Endothelial cell of umbilical vein (primary cell): ENCODE results near the gene ADGRF3. TPM values are rescaled to one million over a fixed set of nuclear protein-coding genes. Genes with fewer than 3 reads are reported as not detected.

Experiments
- BruUV-seq: library from RNA; stranded (reverse); fragments of 400-500 nt; replicated peaks from 2 replicates; lab custom pipeline; 2021; lab: Mats Ljungman, UMichigan
- CTCF ChIA-PET: fragments of 300-600, 350-600 bp; sonication (Branson Sonifier 250); formaldehyde crosslinking; loops from one replicate; lab custom pipeline; 2021; ENCODE audit warnings: antibody characterized with exemption, inconsistent platforms; lab: Charles Lee
- POLR2A ChIA-PET: fragments of 300-600, 350-600 bp; sonication (Branson Sonifier 250); formaldehyde crosslinking; loops from one replicate; lab custom pipeline; 2021; ENCODE audit warnings: antibody characterized with exemption, inconsistent platforms; lab: Charles Lee
- DNase-seq: peaks from one replicate; pipeline ENCODE4 v3.0.0-alpha.2; 2011; ENCODE audit warnings: low read depth, low spot score
- FAIRE-seq: peaks from 2 replicates; lab custom pipeline; 2011; peaks lifted over from hg19 to GRCh38; lab: Jason Lieb, UNC
- H2AFZ ChIP-seq: 2 replicates; pipeline ENCODE4 v1.6.0; 2012; ENCODE audit warnings: low read depth, low read length, control low read depth, inconsistent platforms
- H3K27ac ChIP-seq: 2 replicates; pipeline ENCODE4 v1.5.1; 2011; ENCODE audit warnings: low read depth, mild to moderate bottlenecking, control low read depth, low read length, moderate library complexity; ENCODE audit not compliant: insufficient read depth
- H3K27me3 ChIP-seq, 2 experiments: 2 replicates each; pipeline versions ENCODE4 v1.6.0 to v1.6.1; 2011; ENCODE audit warnings: low read length in 2 of 2, mixed read lengths in 1 of 2; ENCODE audit not compliant: control insufficient read depth in 2 of 2, insufficient read depth in 2 of 2
- H3K36me3 ChIP-seq, 2 experiments: 2 replicates in 1 of 2; 3 replicates in 1 of 2; pipeline ENCODE4 v1.5.1; 2011; ENCODE audit warnings: low read length in 2 of 2, mild to moderate bottlenecking in 1 of 2, moderate library complexity in 1 of 2; ENCODE audit not compliant: control insufficient read depth in 2 of 2, insufficient read depth in 2 of 2; ENCODE audit errors: extremely low read depth in 1 of 2
- H3K4me1 ChIP-seq: 3 replicates; pipeline ENCODE4 v1.5.1; 2011; ENCODE audit warnings: mild to moderate bottlenecking, low read length; ENCODE audit not compliant: control insufficient read depth, insufficient read depth; ENCODE audit errors: extremely low read depth
- H3K4me2 ChIP-seq: 2 replicates; pipeline ENCODE4 v1.6.1; 2011; ENCODE audit warnings: low read length, control low read depth, mixed read lengths; ENCODE audit not compliant: insufficient read depth
- H3K4me3 ChIP-seq, 3 experiments: fragments of 200-600 bp in 1 of 3; sonication (generic), shearing (Covaris generic) in 1 of 3; replicated peaks in 1 of 3; 2 replicates each; pipeline ENCODE4 v1.5.1; 2011 to 2016; ENCODE audit warnings: control low read depth in 3 of 3, low read length in 3 of 3, mild to moderate bottlenecking in 2 of 3, inconsistent platforms in 1 of 3, low read depth in 1 of 3, moderate library complexity in 1 of 3; ENCODE audit not compliant: insufficient read depth in 1 of 3
- H3K79me2 ChIP-seq: 2 replicates; pipeline ENCODE4 v1.6.0; 2012; ENCODE audit warnings: low read length, inconsistent platforms; ENCODE audit not compliant: control insufficient read depth, insufficient read depth
- H3K9ac ChIP-seq: replicated peaks from 2 replicates; pipeline ENCODE3; 2011; ENCODE audit warnings: low read length, control low read depth; ENCODE audit not compliant: insufficient read depth; ENCODE audit errors: extremely low read depth
- H3K9me1 ChIP-seq: replicated peaks from 3 replicates; pipeline ENCODE4 v1.6.0; 2011; ENCODE audit warnings: mild to moderate bottlenecking, low read length; ENCODE audit not compliant: control insufficient read depth, insufficient read depth; ENCODE audit errors: extremely low read depth
- H3K9me3 ChIP-seq: replicated peaks from 2 replicates; pipeline ENCODE4 v1.5.1; 2012; ENCODE audit warnings: low read length, inconsistent platforms; ENCODE audit not compliant: control insufficient read depth, insufficient read depth
- H4K20me1 ChIP-seq: replicated peaks from 2 replicates; pipeline ENCODE3; 2011; ENCODE audit warnings: mild to moderate bottlenecking, low read length; ENCODE audit not compliant: control insufficient read depth, insufficient read depth; ENCODE audit errors: extremely low read depth
- EZH2 ChIP-seq: IDR thresholded peaks from 2 replicates; pipeline ENCODE4 v1.6.1; 2012; ENCODE audit warnings: borderline replicate concordance, low read depth, mild to moderate bottlenecking, moderate library complexity, low read length, inconsistent platforms; ENCODE audit not compliant: severe bottlenecking
- FOS ChIP-seq: IDR thresholded peaks from 2 replicates; pipeline ENCODE4 v1.6.1; 2011; ENCODE audit warnings: mild to moderate bottlenecking, low read length, moderate library complexity, borderline replicate concordance; ENCODE audit not compliant: insufficient read depth
- GATA2 ChIP-seq: IDR thresholded peaks from 2 replicates; pipeline ENCODE4 v1.7.0; 2011; ENCODE audit warnings: low read depth, mild to moderate bottlenecking, moderate library complexity, mixed read lengths, low read length; ENCODE audit not compliant: insufficient read length, insufficient read depth
- JUN ChIP-seq: IDR thresholded peaks from 2 replicates; pipeline ENCODE4 v1.6.1; 2011; ENCODE audit warnings: borderline replicate concordance, low read depth; ENCODE audit not compliant: insufficient read length, insufficient read depth
- MYC ChIP-seq: IDR thresholded peaks from one replicate; pipeline ENCODE4 v1.6.1; 2011; ENCODE audit warnings: mild to moderate bottlenecking, low read depth, low read length
- POLR2A ChIP-seq: IDR thresholded peaks from 2 replicates; pipeline ENCODE4 v1.6.1; 2012; ENCODE audit warnings: low read depth, mild to moderate bottlenecking, control low read depth, low read length
- POLR2AphosphoS5 ChIP-seq: IDR thresholded peaks from 2 replicates; pipeline ENCODE4 v1.6.1; 2012; ENCODE audit warnings: low read depth, mild to moderate bottlenecking, control low read depth, low read length, moderate library complexity; ENCODE audit not compliant: insufficient read depth
- dilution Hi-C: fragments of 300-500 bp; cut with MboI; formaldehyde crosslinking; loops from one replicate; pipeline ENCODE4 v1.15.0; 2019; ENCODE audit warnings: low sequenced_read_pairs; ENCODE audit not compliant: extremely low pct_ligation_motif_present
- intact Hi-C: fragments of 100-400 bp; cut with micrococcal nuclease; formaldehyde crosslinking; loops from one replicate; pipeline ENCODE4 v1.10.0; 2022
- polyA plus RNA-seq, 4 experiments: library from polyadenylated mRNA; depleted of rRNA in 3 of 4; stranded (reverse) in 3 of 4; unstranded in 1 of 4; fragments of >200 nt; gene quantifications; 2 replicates each; pipeline versions ENCODE4 v1.2.1 to v1.2.3, GENCODE V29; 2011 to 2012; ENCODE audit warnings: missing spikeins in 1 of 4
- total RNA-seq: library from RNA; stranded (reverse); gene quantifications from 2 replicates; pipeline ENCODE4 v1.2.3, GENCODE V29; 2021
- TF ChIP-seq, protein P1 (sequence below), 2 donors: IDR thresholded peaks; 1 replicate in 1 of 2; 2 replicates in 1 of 2; pipeline ENCODE4 v1.5.1; 2011; ENCODE audit warnings: low read length in 2 of 2, mild to moderate bottlenecking in 2 of 2, moderate library complexity in 2 of 2, control low read depth in 1 of 2, inconsistent platforms in 1 of 2, low read depth in 1 of 2; ENCODE audit not compliant: insufficient read depth in 1 of 2; ENCODE audit errors: extremely low read depth in 1 of 2
- TF ChIP-seq, protein P2 (sequence below): IDR thresholded peaks from 2 replicates; pipeline ENCODE4 v1.6.1; 2011; ENCODE audit not compliant: insufficient read depth, insufficient read length

The ADGRF3 gene
- total and polyA plus RNA-seq, 2 donors (not counting 3 experiments of a cell fraction or from before 2014, with no cell fraction given) = 0.21 to 0.73 TPM

DNA sequence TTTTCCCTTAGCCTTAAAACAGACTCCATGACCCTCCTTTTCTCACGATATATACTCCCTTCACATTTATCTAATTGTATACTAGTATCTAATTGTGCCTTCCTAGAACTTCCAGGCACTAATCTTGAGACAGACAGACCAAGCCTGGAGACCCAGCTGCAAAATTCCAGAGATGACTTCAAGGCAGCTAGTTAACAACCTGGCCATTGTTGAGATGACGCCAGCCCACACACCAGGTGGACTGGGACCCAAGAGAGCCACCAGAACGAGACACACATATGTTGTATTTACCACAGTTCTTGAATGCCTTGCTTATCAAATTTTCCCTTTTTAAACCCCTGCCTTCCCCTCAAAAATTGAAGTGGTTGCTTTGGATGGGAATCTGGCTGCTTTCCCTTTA lies 49.5 kb downstream of the ADGRF3 start:
- Histone ChIP-seq H4K20me1 (no peaks in the 10 kb centered on the region), H3K36me3 (no peaks in the 10 kb centered on the region), H3K9me3 (no peaks in the 10 kb centered on the region), H2AFZ (no peak overlapping the region), H3K4me3 (no peak overlapping the region), H3K4me2 (no peak overlapping the region), H3K27ac (no peak overlapping the region), H3K9me1 (no peaks in the 10 kb centered on the region), H3K4me1 (peaks cover 15% of the 10 kb centered on the region), H3K27me3 (no peaks in the 10 kb centered on the region), H3K9ac (no peak overlapping the region), H3K79me2 (no peaks in the 10 kb centered on the region)
- BruUV-seq = no TSS peak
- FAIRE-seq = no peak
- no peak for DNase-seq
- ChIA-PET CTCF (no interaction called here), POLR2A (no interaction called here)
- intact Hi-C loops = no loop called here
- TF ChIP-seq EZH2 (no peak), FOS (no peak), POLR2A (no peak), JUN (no peak), GATA2 (no peak), POLR2AphosphoS5 (no peak), MYC (no peak)
- TF ChIP-seq, protein P1, sequence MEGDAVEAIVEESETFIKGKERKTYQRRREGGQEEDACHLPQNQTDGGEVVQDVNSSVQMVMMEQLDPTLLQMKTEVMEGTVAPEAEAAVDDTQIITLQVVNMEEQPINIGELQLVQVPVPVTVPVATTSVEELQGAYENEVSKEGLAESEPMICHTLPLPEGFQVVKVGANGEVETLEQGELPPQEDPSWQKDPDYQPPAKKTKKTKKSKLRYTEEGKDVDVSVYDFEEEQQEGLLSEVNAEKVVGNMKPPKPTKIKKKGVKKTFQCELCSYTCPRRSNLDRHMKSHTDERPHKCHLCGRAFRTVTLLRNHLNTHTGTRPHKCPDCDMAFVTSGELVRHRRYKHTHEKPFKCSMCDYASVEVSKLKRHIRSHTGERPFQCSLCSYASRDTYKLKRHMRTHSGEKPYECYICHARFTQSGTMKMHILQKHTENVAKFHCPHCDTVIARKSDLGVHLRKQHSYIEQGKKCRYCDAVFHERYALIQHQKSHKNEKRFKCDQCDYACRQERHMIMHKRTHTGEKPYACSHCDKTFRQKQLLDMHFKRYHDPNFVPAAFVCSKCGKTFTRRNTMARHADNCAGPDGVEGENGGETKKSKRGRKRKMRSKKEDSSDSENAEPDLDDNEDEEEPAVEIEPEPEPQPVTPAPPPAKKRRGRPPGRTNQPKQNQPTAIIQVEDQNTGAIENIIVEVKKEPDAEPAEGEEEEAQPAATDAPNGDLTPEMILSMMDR (IDR thresholded peaks at IDR 0.05; ENCODE audit: extremely low read depth in 1 of 2, insufficient read depth in 1 of 2, low read depth in 1 of 2, low read length in 2 of 2) = no peak
- TF ChIP-seq, protein P2, sequence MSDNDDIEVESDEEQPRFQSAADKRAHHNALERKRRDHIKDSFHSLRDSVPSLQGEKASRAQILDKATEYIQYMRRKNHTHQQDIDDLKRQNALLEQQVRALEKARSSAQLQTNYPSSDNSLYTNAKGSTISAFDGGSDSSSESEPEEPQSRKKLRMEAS = no peak
- dilution Hi-C loops = no loop called here
